ACC112 (cell line): ENCODE data around the gene S1PR4.
"Not testable (repeated sequence)": the region's sequence is repeated elsewhere in the genome, so short reads cannot be mapped to it uniquely, and the experiment has no call there.

ENCODE experiments used
- H2AFZ ChIP-seq: fragments of 200-600 bp; sonication (generic); one replicate; pipeline ENCODE4 v1.6.0; 2017; ENCODE audit warnings: antibody characterized with exemption, low read length; ENCODE audit not compliant: unreplicated experiment
- H3K27ac ChIP-seq: fragments of 200-600 bp; sonication (generic); 2 replicates; pipeline ENCODE4 v1.5.1; 2014; ENCODE audit warnings: low read depth, mild to moderate bottlenecking, antibody characterized with exemption, low read length, moderate library complexity
- H3K27me3 ChIP-seq: fragments of 200-600 bp; sonication (generic); 2 replicates; pipeline ENCODE4 v1.6.1; 2014; ENCODE audit warnings: mild to moderate bottlenecking, antibody characterized with exemption, low read length, moderate library complexity, mixed read lengths; ENCODE audit not compliant: insufficient read depth
- H3K36me3 ChIP-seq: fragments of 200-600 bp; sonication (generic); 2 replicates; pipeline ENCODE4 v1.6.1; 2016; ENCODE audit warnings: mild to moderate bottlenecking, antibody characterized with exemption, low read length, moderate library complexity, mixed read lengths; ENCODE audit not compliant: insufficient read depth
- H3K4me1 ChIP-seq: fragments of 200-600 bp; sonication (generic); one replicate; pipeline ENCODE4 v1.6.1; 2016; ENCODE audit warnings: low read length, mixed read lengths; ENCODE audit not compliant: insufficient read depth, unreplicated experiment, control insufficient read depth
- H3K4me3 ChIP-seq: fragments of 200-600 bp; sonication (generic); 2 replicates; pipeline ENCODE4 v1.5.1; 2014; ENCODE audit warnings: mild to moderate bottlenecking, low read depth, low read length
- H3K79me2 ChIP-seq: fragments of 200-600 bp; sonication (generic); one replicate; pipeline ENCODE4 v1.6.0; 2016; ENCODE audit warnings: low read length; ENCODE audit not compliant: control insufficient read depth, unreplicated experiment, insufficient read depth

Gene S1PR4

GRCh38 chr19:3201072-3201700 lies 22.6 kb downstream of the S1PR4 start:
- Histone ChIP-seq H3K4me1 (no peaks in the 10 kb centered on the region), H2AFZ (no peak overlapping the region), H3K27me3 (no peaks in the 10 kb centered on the region), H3K27ac (no peak overlapping the region), H3K36me3 (no peaks in the 10 kb centered on the region), H3K4me3 (no peak overlapping the region), H3K79me2 (no peaks in the 10 kb centered on the region)

- Histone ChIP-seq H3K27ac (no peak overlapping the region), H3K4me1 (no peaks in the 10 kb centered on the region), H3K27me3 (no peaks in the 10 kb centered on the region), H3K4me3 (no peak overlapping the region), H2AFZ (no peak overlapping the region), H3K79me2 (no peaks in the 10 kb centered on the region), H3K36me3 (no peaks in the 10 kb centered on the region)
These were observed 23.3 kb downstream of the S1PR4 start for GRCh38 chr19:3201911-3202310.

- Histone ChIP-seq H3K79me2 (no peaks in the 10 kb centered on the region), H3K4me1 (no peaks in the 10 kb centered on the region), H3K36me3 (no peaks in the 10 kb centered on the region), H3K4me3 (no peak overlapping the region), H2AFZ (no peak overlapping the region), H3K27ac (no peak overlapping the region), H3K27me3 (no peaks in the 10 kb centered on the region)
These were observed 23.8 kb downstream of the S1PR4 start for GRCh38 chr19:3202346-3202745.

GRCh38 chr19:3202895-3203294 lies 24.3 kb downstream of the S1PR4 start:
- not testable (repeated sequence) for H3K4me3 ChIP-seq, H2AFZ ChIP-seq, H3K4me1 ChIP-seq, H3K27me3 ChIP-seq, H3K79me2 ChIP-seq, H3K27ac ChIP-seq, H3K36me3 ChIP-seq

GRCh38 chr19:3203805-3204645 lies 25.5 kb downstream of the S1PR4 start:
- Histone ChIP-seq H3K79me2 (no peaks in the 10 kb centered on the region), H3K4me1 (no peaks in the 10 kb centered on the region), H3K36me3 (no peaks in the 10 kb centered on the region), H3K27ac (no peak overlapping the region), H3K27me3 (no peaks in the 10 kb centered on the region), H2AFZ (no peak overlapping the region), H3K4me3 (no peak overlapping the region)

GRCh38 chr19:3204646-3205275 lies 26.2 kb downstream of the S1PR4 start:
- Histone ChIP-seq H3K4me1 (no peaks in the 10 kb centered on the region), H2AFZ (no peak overlapping the region), H3K27ac (no peak overlapping the region), H3K27me3 (no peaks in the 10 kb centered on the region), H3K4me3 (no peak overlapping the region), H3K36me3 (no peaks in the 10 kb centered on the region), H3K79me2 (no peaks in the 10 kb centered on the region)

- Histone ChIP-seq H3K27ac (no peak overlapping the region), H3K27me3 (no peaks in the 10 kb centered on the region), H2AFZ (no peak overlapping the region), H3K4me3 (no peak overlapping the region), H3K79me2 (no peaks in the 10 kb centered on the region), H3K4me1 (no peaks in the 10 kb centered on the region), H3K36me3 (no peaks in the 10 kb centered on the region)
These were observed 27.8 kb downstream of the S1PR4 start for GRCh38 chr19:3206216-3206953.

- Histone ChIP-seq H3K27ac (no peak overlapping the region), H3K79me2 (no peaks in the 10 kb centered on the region), H3K4me1 (no peaks in the 10 kb centered on the region), H3K36me3 (no peaks in the 10 kb centered on the region), H3K4me3 (no peak overlapping the region), H2AFZ (no peak overlapping the region), H3K27me3 (no peaks in the 10 kb centered on the region)
These were observed 29.1 kb downstream of the S1PR4 start for GRCh38 chr19:3207461-3208242.

GRCh38 chr19:3208317-3209207 lies 30.0 kb downstream of the S1PR4 start:
- Histone ChIP-seq H3K4me1 (no peaks in the 10 kb centered on the region), H3K27me3 (no peaks in the 10 kb centered on the region), H3K79me2 (no peaks in the 10 kb centered on the region), H2AFZ (no peak overlapping the region), H3K4me3 (no peak overlapping the region), H3K36me3 (no peaks in the 10 kb centered on the region), H3K27ac (no peak overlapping the region)
